K562 (cell line): Measurements from ENCODE around the gene PRR15L. TPM values are rescaled to one million over a fixed set of nuclear protein-coding genes. Genes with fewer than 3 reads are reported as not detected.

Experiments used
- ARID1B ChIP-seq: fragments of 450-650 bp; IDR thresholded peaks from 2 replicates; pipeline ENCODE4 v1.6.1; 2016; ENCODE audit warnings: antibody characterized with exemption, mild to moderate bottlenecking, inconsistent platforms
- ETS1 ChIP-seq: conservative IDR thresholded peaks from 2 replicates; pipeline ENCODE4 v1.6.1; 2011; ENCODE audit warnings: low read depth, mild to moderate bottlenecking, low read length; ENCODE audit not compliant: control insufficient read depth
- FOXM1 ChIP-seq, 2 experiments: fragments of 450-650 bp in 1 of 2; sonication (generic) in 1 of 2; formaldehyde crosslinking in 1 of 2; IDR thresholded peaks; 2 replicates each; pipeline versions ENCODE4 v1.6.1 to v1.9.0; 2017 to 2022; ENCODE audit warnings: low read depth in 2 of 2, mild to moderate bottlenecking in 2 of 2, missing genetic modification reagents in 1 of 2, moderate library complexity in 1 of 2
- KDM1A ChIP-seq, 2 experiments: fragments of 450-650 bp; IDR thresholded peaks; 2 replicates each; pipeline ENCODE4 v1.6.1; 2016; ENCODE audit warnings: mild to moderate bottlenecking in 2 of 2
- MAZ ChIP-seq, 2 experiments: fragments of 450-650 bp in 1 of 2; sonication (generic) in 1 of 2; formaldehyde crosslinking; IDR thresholded peaks in 1 of 2; conservative IDR thresholded peaks in 1 of 2; 2 replicates each; pipeline versions ENCODE4 v1.4.0 to v1.5.0; 2020; ENCODE audit warnings: mild to moderate bottlenecking in 1 of 2, missing genetic modification reagents in 1 of 2
- MEF2D ChIP-seq: conservative IDR thresholded peaks from 2 replicates; pipeline ENCODE4 v1.6.1; 2016; ENCODE audit warnings: low read depth, missing genetic modification characterization, missing compliant biosample characterization
- TCF7 ChIP-seq: sonication (generic); IDR thresholded peaks from 2 replicates; pipeline ENCODE4 v1.6.1; 2016; ENCODE audit warnings: antibody characterized with exemption, borderline replicate concordance
- ZNF436 ChIP-seq: fragments of 250-450, 450-650 bp; sonication (Bioruptor Pico); formaldehyde crosslinking; IDR thresholded peaks from 2 replicates; pipeline ENCODE4 v1.7.0; 2020; ENCODE audit warnings: mild to moderate bottlenecking
- ZNF668 ChIP-seq: fragments of 250-450 bp; sonication (Bioruptor Pico); IDR thresholded peaks from 2 replicates; pipeline ENCODE4 v1.8.0; 2022; ENCODE audit warnings: mild to moderate bottlenecking, inconsistent platforms
- ZNF830 ChIP-seq: fragments of 250-450 bp; sonication (Bioruptor Pico); IDR thresholded peaks from 2 replicates; pipeline ENCODE4 v1.5.0; 2021; ENCODE audit warnings: mild to moderate bottlenecking
- polyA plus RNA-seq, 8 experiments: library from polyadenylated mRNA; depleted of rRNA in 4 of 8; stranded (reverse) in 5 of 8; unstranded in 3 of 8; fragments of >200 nt; fragmentation: Nextera tagmentation in 2 of 8; fragmentation: Illumina TruSeq in 1 of 8; extraction: Ambion mirVana in 2 of 8; extraction: Trizol in 1 of 8; gene quantifications; 2 replicates each; pipeline versions ENCODE4 v1.2.1 to v1.2.3, GENCODE V29; 2011 to 2014; ENCODE audit warnings: inconsistent platforms in 1 of 8, missing spikeins in 1 of 8
- total RNA-seq, 7 experiments: library from RNA; depleted of rRNA in 6 of 7; stranded (reverse); fragments of >200 nt in 6 of 7; fragmentation: Illumina TruSeq in 2 of 7; extraction: Trizol in 2 of 7; gene quantifications; 2 replicates each; pipeline versions ENCODE4 v1.2.1 to v1.2.3, GENCODE V29; 2011 to 2021; ENCODE audit warnings: low replicate concordance in 1 of 7
- TF ChIP-seq, protein P1 (sequence below): IDR thresholded peaks from 2 replicates; pipeline ENCODE4 v1.6.1; 2012; ENCODE audit warnings: low read depth, low read length, improper control_type of control experiment, borderline replicate concordance

Gene PRR15L
- total and polyA plus RNA-seq, 9 of the 15 experiments (the other 6 are each of a cell fraction or from before 2014, with no cell fraction given), result 0.03 TPM; not detected in 8

- TF ChIP-seq ARID1B (no peak), MAZ (CRISPR knock-in tag; conservative IDR thresholded peaks at IDR 0.05 in 1 of 2, IDR thresholded peaks at IDR 0.05 in 1 of 2) (no peak), ETS1 (no peak), ZNF668 (CRISPR knock-in tag) (no peak), TCF7 (no peak), FOXM1 (IDR thresholded peaks at IDR 0.05; ENCODE audit: low read depth) (no peak), FOXM1 (CRISPR knock-in tag; IDR thresholded peaks at IDR 0.05; ENCODE audit: low read depth) (no peak), ZNF830 (CRISPR knock-in tag) (no peak), MEF2D (no peak), ZNF436 (CRISPR knock-in tag) (no peak), KDM1A (IDR thresholded peaks at IDR 0.05) (no peak)
- TF ChIP-seq, protein P1, sequence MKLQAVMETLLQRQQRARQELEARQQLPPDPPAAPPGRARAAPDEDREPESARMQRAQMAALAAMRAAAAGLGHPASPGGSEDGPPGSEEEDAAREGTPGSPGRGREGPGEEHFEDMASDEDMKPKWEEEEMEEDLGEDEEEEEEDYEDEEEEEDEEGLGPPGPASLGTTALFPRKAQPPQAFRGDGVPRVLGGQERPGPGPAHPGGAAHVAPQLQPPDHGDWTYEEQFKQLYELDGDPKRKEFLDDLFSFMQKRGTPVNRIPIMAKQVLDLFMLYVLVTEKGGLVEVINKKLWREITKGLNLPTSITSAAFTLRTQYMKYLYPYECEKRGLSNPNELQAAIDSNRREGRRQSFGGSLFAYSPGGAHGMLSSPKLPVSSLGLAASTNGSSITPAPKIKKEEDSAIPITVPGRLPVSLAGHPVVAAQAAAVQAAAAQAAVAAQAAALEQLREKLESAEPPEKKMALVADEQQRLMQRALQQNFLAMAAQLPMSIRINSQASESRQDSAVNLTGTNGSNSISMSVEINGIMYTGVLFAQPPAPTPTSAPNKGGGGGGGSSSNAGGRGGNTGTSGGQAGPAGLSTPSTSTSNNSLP, result no peak
These were observed 11.2 kb upstream of the PRR15L start (continued) for GRCh38 chr17:47968836-47969235.
